ENCODE measurements around the gene NTM.

- no peak for TF ChIP-seq EP300 (IDR thresholded peaks at IDR 0.05; ENCODE audit: borderline replicate concordance in 1 of 2, low read depth in 2 of 2, low read length in 2 of 2)
- no peak for TF ChIP-seq POLR2AphosphoS5 (IDR thresholded peaks at IDR 0.05; ENCODE audit: low read depth, low read length)
- no peak for TF ChIP-seq POLR2A (IDR thresholded peaks at IDR 0.05; ENCODE audit: control extremely low read depth in 1 of 2, low read depth in 2 of 2, low read length in 2 of 2)
- no peak for TF ChIP-seq CTCF (IDR thresholded peaks at IDR 0.05; ENCODE audit: control extremely low read depth in 1 of 3, insufficient read depth in 1 of 3, low read depth in 1 of 3, low read length in 3 of 3)
- TF ChIP-seq JUND (IDR thresholded peaks at IDR 0.05; ENCODE audit: low read length), result no peak
- TF ChIP-seq SP1 (IDR thresholded peaks at IDR 0.05; ENCODE audit: low read depth, low read length), result no peak
- TF ChIP-seq ATF2 (IDR thresholded peaks at IDR 0.05; ENCODE audit: low read length), result no peak
- TF ChIP-seq CHD2 (IDR thresholded peaks at IDR 0.05; ENCODE audit: low read length), result no peak
- no peak for TF ChIP-seq USF2 (IDR thresholded peaks at IDR 0.05; ENCODE audit: low read length)
- TF ChIP-seq TAF1 (IDR thresholded peaks at IDR 0.05; ENCODE audit: low read depth, low read length), result no peak
- TF ChIP-seq SIRT6 (IDR thresholded peaks at IDR 0.05; ENCODE audit: low read length), result no peak
Observed at GRCh38 chr11:131845255-131845654, 474.8 kb downstream of the NTM start.
